D721Med (cell line): Measurements from ENCODE around the gene OR10X1.

Experiments
- DNase-seq: peaks from one replicate; pipeline ENCODE4 v3.0.0; 2011; ENCODE audit warnings: low spot score; ENCODE audit not compliant: insufficient read length
- FAIRE-seq: peaks from 2 replicates; lab custom pipeline; 2011; peaks lifted over from hg19 to GRCh38; lab: Jason Lieb, UNC
- CTCF ChIP-seq: IDR thresholded peaks from 2 replicates; pipeline ENCODE4 v1.5.1; 2012; ENCODE audit warnings: mild to moderate bottlenecking, control low read depth; ENCODE audit not compliant: insufficient read depth; ENCODE audit errors: missing control alignments

The OR10X1 gene

GRCh38 chr1:158583962-158584361 lies 4.3 kb upstream of the OR10X1 start:
- DNase-seq (no peak), FAIRE-seq (no peak)
- TF ChIP-seq CTCF = no peak

GRCh38 chr1:158577561-158577960 lies 2.1 kb downstream of the OR10X1 start:
- no peak for TF ChIP-seq CTCF
- FAIRE-seq (no peak), DNase-seq (no peak)

- no peak for TF ChIP-seq CTCF
- no peak for FAIRE-seq
Measured at GRCh38 chr1:158572226-158572625, 7.5 kb downstream of the OR10X1 start.

GRCh38 chr1:158570480-158570879 lies 9.2 kb downstream of the OR10X1 start, which contains the start of gene OR6P1:
OR6P1 (minus strand) TSS chr1:158570580; CDS start chr1:158563604, 6,976 bp downstream.
- DNase-seq (no peak), FAIRE-seq (no peak)
- TF ChIP-seq CTCF = no peak

More at GRCh38 chr1:158572226-158572625, 7.5 kb downstream of the OR10X1 start:
- no peak for DNase-seq

- no peak for FAIRE-seq
- no peak for DNase-seq
Measured at GRCh38 chr1:158564608-158565007, 15.1 kb downstream of the OR10X1 start.

GRCh38 chr1:158563853-158564252 lies 15.8 kb downstream of the OR10X1 start:
- DNase-seq (no peak), FAIRE-seq (no peak)
- TF ChIP-seq CTCF = no peak

More at GRCh38 chr1:158564608-158565007, 15.1 kb downstream of the OR10X1 start:
- no peak for TF ChIP-seq CTCF

- DNase-seq (no peak), FAIRE-seq (no peak)
- TF ChIP-seq CTCF = no peak
Measured at GRCh38 chr1:158559696-158560095, 20.0 kb downstream of the OR10X1 start.
